HG03439 (cell line): ENCODE data around the gene STAT5B.

Experiments used
- ATAC-seq: cut with Tn5 transposase; IDR thresholded peaks from one replicate; pipeline ENCODE4 v1.9.1; 2021; ENCODE audit warnings: mild to moderate bottlenecking, moderate library complexity; ENCODE audit not compliant: unreplicated experiment

Gene STAT5B

GRCh38 chr17:42153919-42154742 is 122.1 kb downstream of the STAT5B start:
- no peak for ATAC-seq
